Measurements from ENCODE around the gene ELP4. TPM values are rescaled to one million over a fixed set of nuclear protein-coding genes. Genes with fewer than 3 reads are reported as not detected.

ELP4 gene
- total RNA-seq, 1 experiment from 2014 or later: 17.2 TPM

DNA sequence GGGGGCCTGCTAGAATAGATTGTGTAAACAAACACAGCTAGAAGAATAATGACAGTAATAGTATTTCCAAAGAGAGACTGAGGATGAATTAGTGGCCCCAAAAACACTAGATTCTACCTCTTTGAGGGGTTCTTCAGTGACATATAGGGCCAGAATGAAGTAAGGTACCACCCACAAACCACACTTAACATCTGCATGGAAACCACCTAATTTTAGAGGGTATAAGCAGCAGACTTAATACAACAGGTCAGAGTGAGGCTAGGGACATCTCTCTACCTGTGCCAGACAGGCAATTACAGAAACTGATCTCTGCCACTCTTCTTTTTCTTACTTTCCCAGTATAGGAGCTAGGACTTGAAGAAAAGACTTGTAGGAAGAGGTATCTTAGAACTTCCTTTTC is 20.1 kb downstream of the ELP4 start:
- BruUV-seq (replicated peaks): no TSS peak
- no peak for DNase-seq (ENCODE audit: low read depth, low spot score)
- Histone ChIP-seq H3K27me3 (ENCODE audit: control insufficient read depth, insufficient read depth, low read length) (no peaks in the 10 kb centered on the region), H3K9me3 (ENCODE audit: control insufficient read depth, insufficient read depth, low read depth, low read length) (no peaks in the 10 kb centered on the region), H3K36me3 (ENCODE audit: control insufficient read depth, insufficient read depth, low read length) (no peaks in the 10 kb centered on the region), H3K4me3 (ENCODE audit: low read depth in 2 of 2, low read length in 2 of 2) (no peak overlapping the region), H3K27ac (ENCODE audit: low read length) (no peak overlapping the region), H3K4me1 (ENCODE audit: control insufficient read depth, insufficient read depth, low read length) (no peaks in the 10 kb centered on the region)
- ChIA-PET CTCF (no interaction called here), POLR2A (no interaction called here)
- intact Hi-C loops (cut with micrococcal nuclease; ENCODE audit: unreplicated experiment) (no loop called here), in situ Hi-C loops (cut with HindIII; ENCODE audit: low pct_unique_long_range_greater_than_20kb, low sequenced_read_pairs) (no loop called here)
- TF ChIP-seq, protein P1, sequence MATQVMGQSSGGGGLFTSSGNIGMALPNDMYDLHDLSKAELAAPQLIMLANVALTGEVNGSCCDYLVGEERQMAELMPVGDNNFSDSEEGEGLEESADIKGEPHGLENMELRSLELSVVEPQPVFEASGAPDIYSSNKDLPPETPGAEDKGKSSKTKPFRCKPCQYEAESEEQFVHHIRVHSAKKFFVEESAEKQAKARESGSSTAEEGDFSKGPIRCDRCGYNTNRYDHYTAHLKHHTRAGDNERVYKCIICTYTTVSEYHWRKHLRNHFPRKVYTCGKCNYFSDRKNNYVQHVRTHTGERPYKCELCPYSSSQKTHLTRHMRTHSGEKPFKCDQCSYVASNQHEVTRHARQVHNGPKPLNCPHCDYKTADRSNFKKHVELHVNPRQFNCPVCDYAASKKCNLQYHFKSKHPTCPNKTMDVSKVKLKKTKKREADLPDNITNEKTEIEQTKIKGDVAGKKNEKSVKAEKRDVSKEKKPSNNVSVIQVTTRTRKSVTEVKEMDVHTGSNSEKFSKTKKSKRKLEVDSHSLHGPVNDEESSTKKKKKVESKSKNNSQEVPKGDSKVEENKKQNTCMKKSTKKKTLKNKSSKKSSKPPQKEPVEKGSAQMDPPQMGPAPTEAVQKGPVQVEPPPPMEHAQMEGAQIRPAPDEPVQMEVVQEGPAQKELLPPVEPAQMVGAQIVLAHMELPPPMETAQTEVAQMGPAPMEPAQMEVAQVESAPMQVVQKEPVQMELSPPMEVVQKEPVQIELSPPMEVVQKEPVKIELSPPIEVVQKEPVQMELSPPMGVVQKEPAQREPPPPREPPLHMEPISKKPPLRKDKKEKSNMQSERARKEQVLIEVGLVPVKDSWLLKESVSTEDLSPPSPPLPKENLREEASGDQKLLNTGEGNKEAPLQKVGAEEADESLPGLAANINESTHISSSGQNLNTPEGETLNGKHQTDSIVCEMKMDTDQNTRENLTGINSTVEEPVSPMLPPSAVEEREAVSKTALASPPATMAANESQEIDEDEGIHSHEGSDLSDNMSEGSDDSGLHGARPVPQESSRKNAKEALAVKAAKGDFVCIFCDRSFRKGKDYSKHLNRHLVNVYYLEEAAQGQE (IDR thresholded peaks at IDR 0.05; ENCODE audit: insufficient read depth in 1 of 2, low read depth in 2 of 2, low read length in 1 of 2): no peak
- TF ChIP-seq TCF7L2 (IDR thresholded peaks at IDR 0.05; ENCODE audit: low read depth, low read length) (no peak), POLR2AphosphoS5 (IDR thresholded peaks at IDR 0.05; ENCODE audit: low read depth, low read length) (no peak)
- ATAC-seq: no peak

DNA sequence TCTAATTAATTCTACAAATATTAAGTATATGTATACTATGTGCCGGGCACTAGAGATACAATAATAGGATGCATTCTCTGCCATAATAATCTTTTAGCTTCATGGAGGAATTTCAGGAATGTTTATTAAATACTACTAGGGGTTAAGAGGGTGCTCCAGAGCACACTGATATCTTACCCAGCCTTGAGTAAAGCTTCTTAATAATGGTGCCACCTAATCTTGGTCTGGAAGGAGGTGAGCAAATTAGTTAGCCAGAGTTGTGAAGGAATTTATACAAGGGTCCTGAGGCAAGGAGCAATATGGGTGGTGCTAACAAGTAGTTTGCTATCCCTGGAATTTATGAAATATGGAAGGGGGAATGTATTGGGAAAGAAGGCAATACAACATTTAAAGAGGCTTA is 21.7 kb downstream of the ELP4 start:
- no peaks in the 10 kb centered on the region for H3K27me3 ChIP-seq (ENCODE audit: control insufficient read depth, insufficient read depth, low read length)
- no TSS peak for BruUV-seq (replicated peaks)
- ATAC-seq: no peak
- no peak overlapping the region for H3K27ac ChIP-seq (ENCODE audit: low read length)
- DNase-seq (ENCODE audit: low read depth, low spot score): no peak
- in situ Hi-C loops (cut with HindIII; ENCODE audit: low pct_unique_long_range_greater_than_20kb, low sequenced_read_pairs) (no loop called here), intact Hi-C loops (cut with micrococcal nuclease; ENCODE audit: unreplicated experiment) (no loop called here)
- no peak overlapping the region for H3K4me3 ChIP-seq (ENCODE audit: low read depth in 2 of 2, low read length in 2 of 2)
- no peaks in the 10 kb centered on the region for H3K9me3 ChIP-seq (ENCODE audit: control insufficient read depth, insufficient read depth, low read depth, low read length)
- ChIA-PET POLR2A (no interaction called here), CTCF (no interaction called here)
- H3K36me3 ChIP-seq (ENCODE audit: control insufficient read depth, insufficient read depth, low read length): no peaks in the 10 kb centered on the region
- TF ChIP-seq, protein P1 (IDR thresholded peaks at IDR 0.05; ENCODE audit: insufficient read depth in 1 of 2, low read depth in 2 of 2, low read length in 1 of 2): no peak
- no peak for TF ChIP-seq TCF7L2 (IDR thresholded peaks at IDR 0.05; ENCODE audit: low read depth, low read length)
- H3K4me1 ChIP-seq (ENCODE audit: control insufficient read depth, insufficient read depth, low read length): no peaks in the 10 kb centered on the region

DNA sequence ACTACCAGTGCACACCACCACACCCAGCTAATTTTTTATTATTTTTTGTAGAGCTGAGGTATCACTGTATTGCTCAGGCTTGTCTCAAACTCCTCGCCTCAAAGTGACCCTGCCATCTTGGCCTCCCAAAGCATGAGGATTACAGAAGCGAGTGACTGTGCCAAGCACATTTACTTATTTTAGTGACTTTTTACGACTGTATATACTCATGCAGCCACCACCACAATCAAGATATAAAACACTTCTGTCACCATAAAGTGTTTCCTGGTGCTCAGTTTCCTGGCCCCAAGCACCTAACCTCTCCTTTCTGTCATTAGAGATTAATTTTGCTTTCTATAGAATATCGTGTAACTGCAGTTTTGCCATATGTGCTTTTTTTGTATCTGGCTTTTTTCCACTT is 25.9 kb downstream of the ELP4 start:
- Histone ChIP-seq H3K9me3 (ENCODE audit: control insufficient read depth, insufficient read depth, low read depth, low read length) (no peaks in the 10 kb centered on the region), H3K4me1 (ENCODE audit: control insufficient read depth, insufficient read depth, low read length) (no peaks in the 10 kb centered on the region), H3K27me3 (ENCODE audit: control insufficient read depth, insufficient read depth, low read length) (no peaks in the 10 kb centered on the region), H3K27ac (ENCODE audit: low read length) (no peak overlapping the region), H3K36me3 (ENCODE audit: control insufficient read depth, insufficient read depth, low read length) (no peaks in the 10 kb centered on the region), H3K4me3 (ENCODE audit: low read depth in 2 of 2, low read length in 2 of 2) (no peak overlapping the region)
- no peak for DNase-seq (ENCODE audit: low read depth, low spot score)
- no peak for ATAC-seq
- TF ChIP-seq, protein P2, sequence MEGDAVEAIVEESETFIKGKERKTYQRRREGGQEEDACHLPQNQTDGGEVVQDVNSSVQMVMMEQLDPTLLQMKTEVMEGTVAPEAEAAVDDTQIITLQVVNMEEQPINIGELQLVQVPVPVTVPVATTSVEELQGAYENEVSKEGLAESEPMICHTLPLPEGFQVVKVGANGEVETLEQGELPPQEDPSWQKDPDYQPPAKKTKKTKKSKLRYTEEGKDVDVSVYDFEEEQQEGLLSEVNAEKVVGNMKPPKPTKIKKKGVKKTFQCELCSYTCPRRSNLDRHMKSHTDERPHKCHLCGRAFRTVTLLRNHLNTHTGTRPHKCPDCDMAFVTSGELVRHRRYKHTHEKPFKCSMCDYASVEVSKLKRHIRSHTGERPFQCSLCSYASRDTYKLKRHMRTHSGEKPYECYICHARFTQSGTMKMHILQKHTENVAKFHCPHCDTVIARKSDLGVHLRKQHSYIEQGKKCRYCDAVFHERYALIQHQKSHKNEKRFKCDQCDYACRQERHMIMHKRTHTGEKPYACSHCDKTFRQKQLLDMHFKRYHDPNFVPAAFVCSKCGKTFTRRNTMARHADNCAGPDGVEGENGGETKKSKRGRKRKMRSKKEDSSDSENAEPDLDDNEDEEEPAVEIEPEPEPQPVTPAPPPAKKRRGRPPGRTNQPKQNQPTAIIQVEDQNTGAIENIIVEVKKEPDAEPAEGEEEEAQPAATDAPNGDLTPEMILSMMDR (IDR thresholded peaks at IDR 0.05): no peak
- TF ChIP-seq, protein P1 (IDR thresholded peaks at IDR 0.05; ENCODE audit: insufficient read depth in 1 of 2, low read depth in 2 of 2, low read length in 1 of 2): no peak
- TF ChIP-seq POLR2AphosphoS5 (IDR thresholded peaks at IDR 0.05; ENCODE audit: low read depth, low read length) (no peak), SIN3A (IDR thresholded peaks at IDR 0.05; ENCODE audit: borderline replicate concordance, insufficient read depth, low read depth, low read length) (no peak), TCF7L2 (IDR thresholded peaks at IDR 0.05; ENCODE audit: low read depth, low read length) (no peak)
- intact Hi-C loops (cut with micrococcal nuclease; ENCODE audit: unreplicated experiment): no loop called here
- in situ Hi-C loops (cut with HindIII; ENCODE audit: low pct_unique_long_range_greater_than_20kb, low sequenced_read_pairs): no loop called here
- POLR2A ChIA-PET: no interaction called here
- CTCF ChIA-PET: no interaction called here
- no TSS peak for BruUV-seq (replicated peaks)
